RWPE2 (cell line): ENCODE data around the gene GABRR3.

Source experiments
- ATAC-seq: fragments of 200-7000 bp; cut with Tn5 transposase; 3 replicates; pipeline ENCODE4 v1.9.1; 2021; ENCODE audit warnings: low read depth
- DNase-seq: peaks from one replicate; pipeline ENCODE4 v3.0.0-alpha.2; 2020; ENCODE audit warnings: low spot score
- H3K27ac ChIP-seq: fragments of 450-650 bp; 2 replicates; pipeline ENCODE4 v1.5.1; 2017; ENCODE audit warnings: mild to moderate bottlenecking; ENCODE audit not compliant: poor library complexity, severe bottlenecking
- H3K27me3 ChIP-seq: fragments of 250-450 bp; sonication (Bioruptor Pico); 2 replicates; pipeline ENCODE4 v1.5.1; 2021; ENCODE audit warnings: mild to moderate bottlenecking, moderate library complexity; ENCODE audit not compliant: insufficient read depth, poor library complexity, severe bottlenecking
- H3K36me3 ChIP-seq: fragments of 250-450 bp; sonication (Bioruptor Pico); 2 replicates; pipeline ENCODE4 v1.5.1; 2020; ENCODE audit warnings: low read depth, mild to moderate bottlenecking, moderate library complexity
- H3K4me1 ChIP-seq: fragments of 250-450 bp; sonication (Bioruptor Pico); 2 replicates; pipeline ENCODE4 v1.5.1; 2021; ENCODE audit warnings: mild to moderate bottlenecking, moderate library complexity; ENCODE audit not compliant: insufficient read depth, poor library complexity, severe bottlenecking
- H3K4me3 ChIP-seq: fragments of 250-450 bp; sonication (Bioruptor Pico); 2 replicates; pipeline ENCODE4 v1.5.1; 2021; ENCODE audit warnings: mild to moderate bottlenecking, moderate library complexity; ENCODE audit not compliant: severe bottlenecking
- H3K9me3 ChIP-seq: fragments of 250-450 bp; sonication (Bioruptor Pico); 2 replicates; pipeline ENCODE4 v1.5.1; 2021; ENCODE audit warnings: mild to moderate bottlenecking, moderate library complexity; ENCODE audit not compliant: severe bottlenecking
- CTCF ChIP-seq: fragments of 450-650 bp; IDR thresholded peaks from one replicate; pipeline ENCODE4 v1.5.1; 2017; ENCODE audit warnings: mild to moderate bottlenecking, moderate library complexity; ENCODE audit not compliant: poor library complexity, severe bottlenecking

Gene GABRR3

GRCh38 chr3:97960993-97961766 is 73.9 kb downstream of the GABRR3 start:
- H3K27ac ChIP-seq: no peak overlapping the region
- H3K4me3 ChIP-seq: no peak overlapping the region
- ATAC-seq: no peak
- H3K4me1 ChIP-seq: no peaks in the 10 kb centered on the region
- TF ChIP-seq CTCF: no peak
- no peaks in the 10 kb centered on the region for H3K27me3 ChIP-seq
- no peak for DNase-seq
- no peaks in the 10 kb centered on the region for H3K9me3 ChIP-seq
- peaks cover 75% of the 10 kb centered on the region for H3K36me3 ChIP-seq

- no peak for TF ChIP-seq CTCF
Observed at GRCh38 chr3:97960551-97960950, 74.6 kb downstream of the GABRR3 start.

GRCh38 chr3:97959872-97960271 is 75.2 kb downstream of the GABRR3 start:
- H3K36me3 ChIP-seq: peaks cover 79% of the 10 kb centered on the region

More at GRCh38 chr3:97960551-97960950, 74.6 kb downstream of the GABRR3 start:
- Histone ChIP-seq H3K27ac (no peak overlapping the region), H3K27me3 (no peaks in the 10 kb centered on the region), H3K9me3 (no peaks in the 10 kb centered on the region), H3K4me1 (no peaks in the 10 kb centered on the region), H3K4me3 (no peak overlapping the region), H3K36me3 (peaks cover 76% of the 10 kb centered on the region)
- DNase-seq (no peak), ATAC-seq (no peak)

GRCh38 chr3:97958796-97959195 is 76.3 kb downstream of the GABRR3 start:
- Histone ChIP-seq H3K4me3 (no peak overlapping the region), H3K36me3 (peaks cover 86% of the 10 kb centered on the region), H3K4me1 (no peaks in the 10 kb centered on the region), H3K27ac (no peak overlapping the region), H3K27me3 (no peaks in the 10 kb centered on the region), H3K9me3 (no peaks in the 10 kb centered on the region)
- no peak for DNase-seq
- no peak for ATAC-seq
- TF ChIP-seq CTCF: no peak

More at GRCh38 chr3:97959872-97960271, 75.2 kb downstream of the GABRR3 start:
- ATAC-seq (no peak), DNase-seq (no peak)
- TF ChIP-seq CTCF: no peak
- H3K4me1 ChIP-seq: no peaks in the 10 kb centered on the region
- no peaks in the 10 kb centered on the region for H3K9me3 ChIP-seq
- H3K27ac ChIP-seq: no peak overlapping the region
- no peak overlapping the region for H3K4me3 ChIP-seq
- H3K27me3 ChIP-seq: no peaks in the 10 kb centered on the region

GRCh38 chr3:97958396-97958795 is 76.7 kb downstream of the GABRR3 start:
- no peaks in the 10 kb centered on the region for H3K4me1 ChIP-seq
- H3K36me3 ChIP-seq: peaks cover 86% of the 10 kb centered on the region
- DNase-seq (no peak), ATAC-seq (no peak)
- no peaks in the 10 kb centered on the region for H3K9me3 ChIP-seq
- TF ChIP-seq CTCF: no peak
- H3K27me3 ChIP-seq: no peaks in the 10 kb centered on the region
- no peak overlapping the region for H3K27ac ChIP-seq
- no peak overlapping the region for H3K4me3 ChIP-seq
